ENCODE results near the gene LRRC3C.

The LRRC3C gene

DNA sequence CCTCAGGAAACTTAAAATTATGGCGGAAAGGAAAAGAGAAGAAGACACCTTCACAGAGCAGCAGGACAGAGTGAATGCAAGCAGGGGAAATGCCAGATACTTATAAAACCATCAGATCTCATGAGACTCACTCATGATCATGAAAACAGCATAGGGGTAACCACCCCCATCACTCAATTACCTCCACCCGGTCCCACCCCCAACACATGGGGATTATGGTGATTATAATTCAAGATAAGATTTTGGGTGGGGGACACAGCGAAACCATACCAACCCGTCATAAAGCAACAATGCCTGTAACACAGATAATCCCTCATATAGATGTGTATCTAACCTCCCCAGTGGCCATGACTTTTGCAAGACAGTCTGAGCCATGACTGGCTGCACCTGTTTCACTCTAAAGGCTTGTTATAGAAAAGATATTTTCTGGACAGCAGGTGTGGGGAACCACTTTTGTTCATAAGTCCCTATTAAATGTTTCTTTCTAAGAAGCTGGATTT, 28.2 kb downstream of the LRRC3C start:
- Histone ChIP-seq H3K4me3 (no peak overlapping the region), H3K9ac (ENCODE audit: insufficient read length) (no peak overlapping the region), H3K9me3 (ENCODE audit: low read depth, low read length) (no peaks in the 10 kb centered on the region), H3K27ac (no peak overlapping the region), H3K36me3 (ENCODE audit: insufficient read depth, low read length) (no peaks in the 10 kb centered on the region)
- no peak for DNase-seq (ENCODE audit: low read depth, low spot score)
- TF ChIP-seq FOXP2 (optimal IDR thresholded peaks at IDR 0.05; ENCODE audit: control extremely low read depth, extremely low read length, insufficient read depth) (no peak), EZH2 (IDR thresholded peaks at IDR 0.05) (no peak), POLR2AphosphoS5 (IDR thresholded peaks at IDR 0.05; ENCODE audit: borderline replicate concordance, low read depth, low read length) (no peak)

DNA sequence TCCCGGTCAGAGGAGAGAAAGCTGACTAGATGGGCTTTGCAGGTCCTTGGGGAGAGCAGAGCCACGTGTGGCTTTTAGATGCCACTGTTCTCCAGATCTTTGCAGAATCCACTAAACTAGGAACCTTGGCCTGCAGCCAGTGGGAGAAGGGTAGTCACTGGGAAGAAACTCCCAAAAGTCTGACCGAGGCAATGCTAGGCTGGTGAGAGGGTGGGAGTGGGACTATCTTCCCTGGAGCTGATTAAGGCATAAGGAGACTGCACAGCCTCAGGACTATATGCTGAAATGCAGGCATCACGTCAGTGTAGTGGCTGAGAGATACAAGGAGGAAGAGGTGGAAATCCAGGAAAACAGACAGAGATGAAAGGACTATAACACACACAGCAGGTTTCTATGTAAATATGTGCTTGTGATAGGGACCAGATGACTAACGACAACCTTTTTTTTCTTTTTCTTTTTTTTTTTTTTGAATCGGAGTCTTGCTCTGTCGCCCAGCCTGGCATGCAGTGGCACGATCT, 33.1 kb downstream of the LRRC3C start:
- no peaks in the 10 kb centered on the region for H3K9me3 ChIP-seq (ENCODE audit: low read depth, low read length)
- no peak overlapping the region for H3K4me3 ChIP-seq
- H3K36me3 ChIP-seq (ENCODE audit: insufficient read depth, low read length), result no peaks in the 10 kb centered on the region
- DNase-seq (ENCODE audit: low read depth, low spot score), result no peak
- TF ChIP-seq EZH2 (IDR thresholded peaks at IDR 0.05) (no peak), POLR2AphosphoS5 (IDR thresholded peaks at IDR 0.05; ENCODE audit: borderline replicate concordance, low read depth, low read length) (no peak), FOXP2 (optimal IDR thresholded peaks at IDR 0.05; ENCODE audit: control extremely low read depth, extremely low read length, insufficient read depth) (no peak)
- no peak overlapping the region for H3K9ac ChIP-seq (ENCODE audit: insufficient read length)
- no peak overlapping the region for H3K27ac ChIP-seq

- no peak within 1 kb of the TSS for H3K4me3 ChIP-seq
These were observed 35.2 kb downstream of the LRRC3C start, which contains the start of gene GSDMA for GRCh38 chr17:39962642-39963220. TSS of gene GSDMA (plus strand) at chr17:39963004. CDS start at chr17:39965688, 2,684 bp downstream.

GRCh38 chr17:39963829-39964228, 36.3 kb downstream of the LRRC3C start:
- no peak overlapping the region for H3K4me3 ChIP-seq
- no peak for DNase-seq (ENCODE audit: low read depth, low spot score)
- no peaks in the 10 kb centered on the region for H3K9me3 ChIP-seq (ENCODE audit: low read depth, low read length)
- H3K36me3 ChIP-seq (ENCODE audit: insufficient read depth, low read length), result no peaks in the 10 kb centered on the region
- no peak overlapping the region for H3K9ac ChIP-seq (ENCODE audit: insufficient read length)
- TF ChIP-seq FOXP2 (optimal IDR thresholded peaks at IDR 0.05; ENCODE audit: control extremely low read depth, extremely low read length, insufficient read depth) (no peak), POLR2AphosphoS5 (IDR thresholded peaks at IDR 0.05; ENCODE audit: borderline replicate concordance, low read depth, low read length) (no peak), EZH2 (IDR thresholded peaks at IDR 0.05) (no peak)
- no peak overlapping the region for H3K27ac ChIP-seq

More at GRCh38 chr17:39962642-39963220, 35.2 kb downstream of the LRRC3C start, which contains the start of gene GSDMA:
- no peak for TF ChIP-seq FOXP2 (optimal IDR thresholded peaks at IDR 0.05; ENCODE audit: control extremely low read depth, extremely low read length, insufficient read depth)
- TF ChIP-seq POLR2AphosphoS5 (IDR thresholded peaks at IDR 0.05; ENCODE audit: borderline replicate concordance, low read depth, low read length), result no peak
- TF ChIP-seq EZH2 (IDR thresholded peaks at IDR 0.05), result no peak
- DNase-seq (ENCODE audit: low read depth, low spot score), result no peak
- Histone ChIP-seq H3K27ac (no peak within 1 kb of the TSS), H3K9me3 (ENCODE audit: low read depth, low read length) (no peaks in the 10 kb centered on the region), H3K9ac (ENCODE audit: insufficient read length) (no peak within 1 kb of the TSS), H3K36me3 (ENCODE audit: insufficient read depth, low read length) (no peaks in the 10 kb centered on the region)

- Histone ChIP-seq H3K9me3 (ENCODE audit: low read depth, low read length) (no peaks in the 10 kb centered on the region), H3K27ac (no peak overlapping the region), H3K4me3 (no peak overlapping the region), H3K9ac (ENCODE audit: insufficient read length) (no peak overlapping the region), H3K36me3 (ENCODE audit: insufficient read depth, low read length) (no peaks in the 10 kb centered on the region)
- TF ChIP-seq POLR2AphosphoS5 (IDR thresholded peaks at IDR 0.05; ENCODE audit: borderline replicate concordance, low read depth, low read length), result no peak
- no peak for TF ChIP-seq EZH2 (IDR thresholded peaks at IDR 0.05)
- no peak for TF ChIP-seq FOXP2 (optimal IDR thresholded peaks at IDR 0.05; ENCODE audit: control extremely low read depth, extremely low read length, insufficient read depth)
- DNase-seq (ENCODE audit: low read depth, low spot score), result no peak
These were observed 37.6 kb downstream of the LRRC3C start for GRCh38 chr17:39965017-39965699.

DNA sequence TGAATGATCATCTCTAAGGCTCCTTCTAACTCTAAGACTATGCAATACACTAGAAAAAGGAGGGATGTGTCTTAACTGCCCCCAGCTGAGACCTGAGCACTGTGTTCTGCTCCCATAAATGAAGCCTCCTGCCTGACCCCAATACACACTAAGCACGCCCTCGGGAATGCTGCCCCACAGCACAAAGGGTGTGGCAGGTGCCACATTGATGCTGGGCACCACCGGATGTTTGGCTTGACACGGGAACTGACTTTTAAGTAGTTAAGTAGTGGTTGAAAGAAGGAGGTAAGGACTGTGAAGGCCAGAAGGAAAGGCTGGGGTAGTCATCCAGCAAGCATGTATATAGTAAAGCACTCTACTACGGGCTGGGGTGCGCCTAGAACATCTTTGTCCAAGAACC, 39.2 kb downstream of the LRRC3C start:
- no peaks in the 10 kb centered on the region for H3K9me3 ChIP-seq (ENCODE audit: low read depth, low read length)
- no peak for DNase-seq (ENCODE audit: low read depth, low spot score)
- H3K27ac ChIP-seq, result no peak overlapping the region
- no peak for TF ChIP-seq POLR2AphosphoS5 (IDR thresholded peaks at IDR 0.05; ENCODE audit: borderline replicate concordance, low read depth, low read length)
- no peaks in the 10 kb centered on the region for H3K36me3 ChIP-seq (ENCODE audit: insufficient read depth, low read length)
- no peak overlapping the region for H3K4me3 ChIP-seq
- H3K9ac ChIP-seq (ENCODE audit: insufficient read length), result no peak overlapping the region

- Histone ChIP-seq H3K27ac (no peak overlapping the region), H3K9ac (ENCODE audit: insufficient read length) (no peak overlapping the region), H3K9me3 (ENCODE audit: low read depth, low read length) (no peaks in the 10 kb centered on the region), H3K36me3 (ENCODE audit: insufficient read depth, low read length) (no peaks in the 10 kb centered on the region), H3K4me3 (no peak overlapping the region)
- TF ChIP-seq EZH2 (IDR thresholded peaks at IDR 0.05), result no peak
- no peak for TF ChIP-seq POLR2AphosphoS5 (IDR thresholded peaks at IDR 0.05; ENCODE audit: borderline replicate concordance, low read depth, low read length)
- no peak for TF ChIP-seq FOXP2 (optimal IDR thresholded peaks at IDR 0.05; ENCODE audit: control extremely low read depth, extremely low read length, insufficient read depth)
- no peak for DNase-seq (ENCODE audit: low read depth, low spot score)
These were observed 41.2 kb downstream of the LRRC3C start for GRCh38 chr17:39968761-39969160.

DNA sequence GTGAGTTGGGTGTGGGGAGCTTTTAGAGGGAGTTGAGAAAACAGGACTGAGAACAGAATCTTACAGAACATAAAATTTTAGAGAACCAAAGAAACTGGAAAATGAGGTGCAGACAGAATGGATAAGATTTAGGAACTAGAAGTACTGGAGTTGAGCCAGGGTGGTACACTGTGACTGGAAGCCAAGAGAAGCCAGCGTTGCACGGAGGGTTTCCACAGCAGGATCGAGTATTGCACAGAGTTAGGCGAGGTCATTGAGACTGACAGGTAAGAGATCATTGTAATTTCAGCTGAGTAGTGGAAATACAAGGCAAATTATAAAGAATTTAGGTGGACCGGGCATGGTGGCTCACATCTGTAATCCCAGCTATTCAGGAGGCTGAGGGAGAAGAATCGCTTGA, 41.8 kb downstream of the LRRC3C start:
- H3K9me3 ChIP-seq (ENCODE audit: low read depth, low read length), result no peaks in the 10 kb centered on the region
- H3K9ac ChIP-seq (ENCODE audit: insufficient read length), result no peak overlapping the region
- DNase-seq (ENCODE audit: low read depth, low spot score), result no peak
- no peak overlapping the region for H3K4me3 ChIP-seq
- no peak for TF ChIP-seq EZH2 (IDR thresholded peaks at IDR 0.05)
- TF ChIP-seq FOXP2 (optimal IDR thresholded peaks at IDR 0.05; ENCODE audit: control extremely low read depth, extremely low read length, insufficient read depth), result no peak
- TF ChIP-seq POLR2AphosphoS5 (IDR thresholded peaks at IDR 0.05; ENCODE audit: borderline replicate concordance, low read depth, low read length), result no peak
- no peaks in the 10 kb centered on the region for H3K36me3 ChIP-seq (ENCODE audit: insufficient read depth, low read length)
- H3K27ac ChIP-seq, result no peak overlapping the region

Data from SK-N-MC (cell line).